KBM-7 (cell line): ENCODE data around the gene TNIK.

Experiments used
- DNase-seq: peaks from one replicate; pipeline ENCODE4 v3.0.0-alpha.2; 2015
- in situ Hi-C: fragments of 300-500 bp; cut with MboI; formaldehyde crosslinking; loops from 2 replicates; pipeline ENCODE4 v1.14.3; 2020; ENCODE audit warnings: low sequenced_read_pairs, low pct_unique_long_range_greater_than_20kb, mixed read lengths

TNIK gene

GRCh38 chr3:171472552-171472951 lies 12.3 kb upstream of the TNIK start:
- DNase-seq, result no peak
- in situ Hi-C loops, result loop anchor here (25.0 kb wide), 1 partner anchor 285 kb away; no protein-coding TSS in a partner anchor

DNA sequence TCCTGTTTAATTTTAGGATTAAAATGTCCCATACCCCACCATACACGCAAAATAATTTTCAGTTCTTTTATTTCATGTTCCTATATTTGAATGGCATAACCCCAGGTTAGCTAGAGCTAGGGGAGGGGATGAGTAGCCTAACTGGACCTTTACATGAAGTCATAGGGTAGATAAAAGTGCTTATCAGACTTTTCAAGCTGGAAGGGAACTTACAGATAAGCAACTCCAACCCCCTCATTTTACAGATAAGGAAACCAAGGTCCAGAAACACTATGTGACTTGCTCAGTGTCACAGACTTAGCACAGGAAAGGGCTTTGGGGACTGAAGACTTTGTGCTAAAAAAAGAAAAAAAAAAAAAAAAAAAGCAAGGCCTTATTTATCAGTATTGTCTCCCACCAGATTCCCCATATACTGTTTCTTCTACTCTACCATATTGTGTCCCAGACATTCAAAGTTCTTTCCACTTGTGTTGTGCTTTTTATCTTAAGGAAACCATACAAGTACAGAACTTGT lies 10.6 kb upstream of the TNIK start:
- in situ Hi-C loops, result loop anchor here (25.0 kb wide), 1 partner anchor 283 kb away; no protein-coding TSS in a partner anchor
- DNase-seq, result peak; percentile 50

- in situ Hi-C loops, result loop anchor here (25.0 kb wide), 1 partner anchor 282 kb away; no protein-coding TSS in a partner anchor
These were observed 9.2 kb upstream of the TNIK start for GRCh38 chr3:171469376-171469775.

DNA sequence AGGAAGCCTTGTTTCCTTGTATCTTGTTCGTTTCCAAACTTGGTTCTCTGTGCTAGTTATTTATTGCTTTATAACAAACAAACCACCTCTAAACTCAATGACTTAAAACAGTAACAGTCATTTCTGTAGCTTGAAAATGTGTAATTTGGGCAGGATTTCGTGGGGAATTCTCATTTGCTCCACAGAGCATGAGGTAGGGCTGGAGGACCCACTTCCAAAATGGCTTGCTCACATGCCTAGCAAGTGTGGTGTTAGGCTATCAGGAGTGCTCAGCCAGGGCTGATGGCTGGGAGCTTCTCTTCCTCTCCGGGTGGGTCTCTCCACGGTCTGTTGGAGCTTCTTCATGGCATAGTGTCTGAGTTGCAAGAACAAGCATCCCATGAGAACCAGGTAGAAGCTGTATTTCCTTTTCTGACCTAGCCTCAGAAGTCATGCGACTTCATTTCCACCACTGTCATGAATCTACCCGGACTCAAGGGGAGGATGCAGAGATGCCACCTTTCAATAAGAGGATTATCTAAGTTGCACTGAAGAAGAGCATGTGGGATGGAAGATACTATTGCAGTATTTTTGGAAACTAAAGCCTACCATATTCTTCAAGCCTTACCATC lies 8.2 kb upstream of the TNIK start:
- DNase-seq, result no peak
- in situ Hi-C loops, result loop anchor here (25.0 kb wide), 1 partner anchor 281 kb away; no protein-coding TSS in a partner anchor

More at GRCh38 chr3:171469376-171469775, 9.2 kb upstream of the TNIK start:
- no peak for DNase-seq

DNA sequence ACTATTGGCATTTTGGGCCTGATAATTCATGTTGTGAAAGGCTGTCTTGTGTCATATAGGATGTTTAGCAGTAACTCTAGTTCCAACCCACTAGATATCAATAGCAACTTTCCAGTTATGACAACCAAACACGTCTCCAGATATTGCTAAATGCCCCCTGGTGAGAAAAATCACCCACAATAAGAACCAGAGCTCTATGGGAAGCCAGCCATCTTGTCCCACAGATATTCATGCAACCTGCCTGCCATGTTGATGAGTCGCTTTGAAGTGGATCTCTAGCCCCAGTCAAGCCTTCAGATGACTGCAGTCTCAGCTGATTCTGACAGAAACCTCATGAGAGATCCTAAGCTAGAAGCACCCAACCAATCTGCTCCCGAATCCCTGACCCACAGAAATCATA lies 5.6 kb upstream of the TNIK start:
- in situ Hi-C loops, result loop anchor here (25.0 kb wide), 1 partner anchor 278 kb away; no protein-coding TSS in a partner anchor
- no peak for DNase-seq

GRCh38 chr3:171464462-171464861 lies 4.3 kb upstream of the TNIK start:
- DNase-seq, result no peak
- in situ Hi-C loops, result loop anchor here (25.0 kb wide), 1 partner anchor 277 kb away; no protein-coding TSS in a partner anchor

GRCh38 chr3:171462224-171462623 lies 2.0 kb upstream of the TNIK start:
- in situ Hi-C loops, result loop anchor here (25.0 kb wide), 1 partner anchor 275 kb away; no protein-coding TSS in a partner anchor
- peak; percentile 60 for DNase-seq

- in situ Hi-C loops, result loop anchor here (25.0 kb wide), 1 partner anchor 274 kb away; no protein-coding TSS in a partner anchor
- no peak for DNase-seq
These were observed 1.3 kb upstream of the TNIK start for GRCh38 chr3:171461525-171461917.

GRCh38 chr3:171460725-171461524 lies 720 bp upstream of the TNIK start:
- in situ Hi-C loops, result loop anchor here (25.0 kb wide), 1 partner anchor 274 kb away; no protein-coding TSS in a partner anchor

GRCh38 chr3:171459137-171459941 lies 866 bp downstream of the TNIK start:
- in situ Hi-C loops, result loop anchor here (25.0 kb wide), 1 partner anchor 272 kb away; no protein-coding TSS in a partner anchor
- DNase-seq, result peak; percentile 68

More at GRCh38 chr3:171460725-171461524, 720 bp upstream of the TNIK start:
- peak; percentile 77 for DNase-seq

- DNase-seq, result no peak
- in situ Hi-C loops, result loop anchor here (25.0 kb wide), 1 partner anchor 271 kb away; no protein-coding TSS in a partner anchor
These were observed 1.4 kb downstream of the TNIK start for GRCh38 chr3:171458864-171459136.

DNA sequence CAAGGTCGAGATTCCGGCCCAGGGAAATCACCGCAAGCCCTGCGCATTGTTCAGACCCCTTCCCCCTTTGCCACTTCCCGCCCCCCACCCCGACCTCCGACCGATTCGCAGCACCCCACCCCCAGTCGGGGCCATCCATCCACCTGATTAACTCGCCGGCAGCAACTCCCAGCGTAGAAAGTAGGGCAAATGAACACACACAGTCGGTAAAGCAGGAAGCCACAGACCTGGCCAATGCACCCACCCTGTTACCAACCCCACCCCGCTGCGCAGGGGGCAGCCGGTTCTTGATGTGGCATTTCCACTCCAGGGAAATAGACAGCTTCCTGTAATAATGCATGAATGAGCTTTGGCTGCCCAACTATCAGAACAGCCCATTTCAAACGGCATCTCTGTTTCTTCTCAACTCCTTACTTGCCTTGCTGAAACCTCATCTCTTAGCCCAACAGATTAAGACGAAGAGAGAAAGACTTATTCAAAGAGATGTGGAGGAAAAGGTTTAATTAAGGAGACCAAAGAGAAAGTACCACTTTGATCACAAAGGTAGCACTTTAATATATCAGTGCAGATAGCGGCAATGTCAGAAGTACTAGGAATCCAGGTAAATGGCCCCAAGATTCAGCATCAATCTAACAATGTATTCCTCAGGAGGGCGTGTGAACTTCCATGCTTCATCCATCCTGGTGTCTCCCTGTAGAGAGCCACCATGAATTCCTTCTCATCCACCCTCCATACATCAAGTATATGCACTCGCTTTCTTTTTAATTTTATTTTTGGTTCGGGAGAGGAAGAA lies 1.9 kb downstream of the TNIK start:
- in situ Hi-C loops, result loop anchor here (25.0 kb wide), 1 partner anchor 271 kb away; no protein-coding TSS in a partner anchor
- DNase-seq, result peak; percentile 46

DNA sequence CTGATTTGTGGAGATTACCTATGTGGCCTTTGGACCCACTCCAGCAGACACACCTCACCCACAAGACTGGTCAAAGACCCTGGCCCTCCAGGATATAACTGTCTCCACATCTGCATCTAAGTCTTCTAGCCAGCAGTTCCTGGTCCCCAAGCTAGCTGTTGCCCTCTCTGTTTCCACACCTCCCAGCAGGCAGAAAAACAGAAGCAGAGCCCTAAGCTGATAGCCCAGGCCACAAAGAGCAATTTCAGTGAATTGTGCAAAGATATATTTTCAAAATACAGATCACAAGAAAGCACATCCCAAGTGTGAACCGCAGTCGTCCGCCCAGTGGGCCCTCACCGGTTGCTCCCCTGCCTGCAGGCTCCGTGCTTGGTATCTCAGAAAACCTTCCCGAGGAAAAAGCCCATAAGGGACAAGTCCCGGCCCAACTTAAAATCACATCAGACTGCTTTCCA lies 2.6 kb downstream of the TNIK start:
- in situ Hi-C loops, result loop anchor here (25.0 kb wide), 1 partner anchor 270 kb away; no protein-coding TSS in a partner anchor
- no peak for DNase-seq

- no peak for DNase-seq
- in situ Hi-C loops, result loop anchor here (25.0 kb wide), 1 partner anchor 270 kb away; no protein-coding TSS in a partner anchor
These were observed 3.2 kb downstream of the TNIK start for GRCh38 chr3:171456765-171457606.

DNA sequence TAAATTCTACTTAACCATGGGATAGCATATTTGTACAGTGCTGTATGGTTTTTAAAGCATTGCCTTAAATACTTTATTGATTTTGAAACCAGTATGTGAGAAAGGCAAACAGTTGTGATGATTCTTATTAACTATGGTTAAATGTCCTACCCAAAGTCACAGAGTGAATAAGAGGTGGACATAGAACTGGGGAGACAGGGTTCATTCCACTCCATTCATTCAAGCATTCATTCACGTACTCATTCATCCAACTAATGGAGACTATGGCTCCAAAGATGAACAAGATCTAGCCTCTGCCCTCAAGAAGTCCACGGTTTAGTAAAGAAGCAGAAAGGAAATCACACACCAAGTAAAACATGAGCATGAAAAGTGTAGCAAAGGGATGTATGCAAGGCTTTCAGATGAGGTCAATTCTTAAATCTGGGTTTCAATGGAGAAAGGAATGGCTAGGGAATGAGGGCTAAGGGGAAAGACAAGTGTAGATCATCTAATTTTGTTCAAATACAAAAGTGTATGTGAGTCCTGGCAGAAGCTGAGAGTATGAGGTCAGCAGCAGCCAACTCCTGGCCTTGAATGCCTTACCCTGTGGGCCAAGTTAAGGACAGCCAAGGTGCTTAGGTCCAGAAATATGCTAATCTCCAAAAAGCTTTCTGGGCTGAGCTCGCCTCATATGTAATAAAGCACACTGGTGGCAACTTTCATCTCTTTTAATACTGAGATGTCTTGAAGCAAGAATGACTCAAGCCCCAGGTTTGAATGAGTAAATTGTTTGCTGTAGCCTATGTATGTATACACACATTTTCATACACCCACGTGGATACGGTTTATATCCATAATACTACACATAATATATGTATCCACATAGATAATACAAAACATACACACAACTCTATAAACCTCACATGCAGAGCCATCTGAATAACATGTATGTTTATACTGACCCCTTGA lies 4.3 kb downstream of the TNIK start:
- DNase-seq, result no peak
- in situ Hi-C loops, result loop anchor here (25.0 kb wide), 1 partner anchor 269 kb away; no protein-coding TSS in a partner anchor

- in situ Hi-C loops, result loop anchor here (25.0 kb wide), 1 partner anchor 267 kb away; no protein-coding TSS in a partner anchor
- no peak for DNase-seq
These were observed 6.2 kb downstream of the TNIK start for GRCh38 chr3:171454041-171454440.
